Measurements from ENCODE around the gene DBF4B. TPM values are rescaled to one million over a fixed set of nuclear protein-coding genes. Genes with fewer than 3 reads are reported as not detected.
"Not testable (repeated sequence)": the region's sequence is repeated elsewhere in the genome, so short reads cannot be mapped to it uniquely, and the experiment has no call there.

The DBF4B gene
- total RNA-seq, 1 donor from 2014 or later = 17.9 TPM

GRCh38 chr17:44738214-44738906, 29.9 kb downstream of the DBF4B start:
- no peaks in the 10 kb centered on the region for H3K36me3 Mint-ChIP-seq
- no peak overlapping the region for H3K27ac Mint-ChIP-seq

GRCh38 chr17:44741316-44741715, 32.9 kb downstream of the DBF4B start:
- no peaks in the 10 kb centered on the region for H3K27me3 Mint-ChIP-seq (ENCODE audit: low read depth)
- DNase-seq (ENCODE audit: low spot score in 2 of 2, unreplicated experiment in 2 of 2) = no peak
- H3K27ac Mint-ChIP-seq = no peak overlapping the region
- H3K9me3 Mint-ChIP-seq = no peaks in the 10 kb centered on the region
- TF ChIP-seq, protein P1, sequence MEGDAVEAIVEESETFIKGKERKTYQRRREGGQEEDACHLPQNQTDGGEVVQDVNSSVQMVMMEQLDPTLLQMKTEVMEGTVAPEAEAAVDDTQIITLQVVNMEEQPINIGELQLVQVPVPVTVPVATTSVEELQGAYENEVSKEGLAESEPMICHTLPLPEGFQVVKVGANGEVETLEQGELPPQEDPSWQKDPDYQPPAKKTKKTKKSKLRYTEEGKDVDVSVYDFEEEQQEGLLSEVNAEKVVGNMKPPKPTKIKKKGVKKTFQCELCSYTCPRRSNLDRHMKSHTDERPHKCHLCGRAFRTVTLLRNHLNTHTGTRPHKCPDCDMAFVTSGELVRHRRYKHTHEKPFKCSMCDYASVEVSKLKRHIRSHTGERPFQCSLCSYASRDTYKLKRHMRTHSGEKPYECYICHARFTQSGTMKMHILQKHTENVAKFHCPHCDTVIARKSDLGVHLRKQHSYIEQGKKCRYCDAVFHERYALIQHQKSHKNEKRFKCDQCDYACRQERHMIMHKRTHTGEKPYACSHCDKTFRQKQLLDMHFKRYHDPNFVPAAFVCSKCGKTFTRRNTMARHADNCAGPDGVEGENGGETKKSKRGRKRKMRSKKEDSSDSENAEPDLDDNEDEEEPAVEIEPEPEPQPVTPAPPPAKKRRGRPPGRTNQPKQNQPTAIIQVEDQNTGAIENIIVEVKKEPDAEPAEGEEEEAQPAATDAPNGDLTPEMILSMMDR (IDR thresholded peaks at IDR 0.05; ENCODE audit: unreplicated experiment) = no peak
- H3K4me1 Mint-ChIP-seq = no peaks in the 10 kb centered on the region
- peaks cover 2% of the 10 kb centered on the region for H3K36me3 Mint-ChIP-seq
- no peak overlapping the region for H3K4me3 Mint-ChIP-seq

More at GRCh38 chr17:44738214-44738906, 29.9 kb downstream of the DBF4B start:
- DNase-seq (ENCODE audit: low spot score in 2 of 2, unreplicated experiment in 2 of 2) = no peak
- no peaks in the 10 kb centered on the region for H3K9me3 Mint-ChIP-seq
- H3K27me3 Mint-ChIP-seq (ENCODE audit: low read depth) = no peaks in the 10 kb centered on the region
- no peak overlapping the region for H3K4me3 Mint-ChIP-seq
- H3K4me1 Mint-ChIP-seq = no peaks in the 10 kb centered on the region
- TF ChIP-seq, protein P1 (IDR thresholded peaks at IDR 0.05; ENCODE audit: unreplicated experiment) = no peak

GRCh38 chr17:44745301-44745700, 36.8 kb downstream of the DBF4B start:
- peaks cover 6% of the 10 kb centered on the region for H3K4me1 Mint-ChIP-seq
- peaks cover 2% of the 10 kb centered on the region for H3K36me3 Mint-ChIP-seq
- no peak for DNase-seq (ENCODE audit: low spot score in 2 of 2, unreplicated experiment in 2 of 2)
- no peaks in the 10 kb centered on the region for H3K27me3 Mint-ChIP-seq (ENCODE audit: low read depth)
- no peak overlapping the region for H3K27ac Mint-ChIP-seq
- TF ChIP-seq, protein P1 (IDR thresholded peaks at IDR 0.05; ENCODE audit: unreplicated experiment) = no peak
- H3K4me3 Mint-ChIP-seq = no peak overlapping the region
- no peaks in the 10 kb centered on the region for H3K9me3 Mint-ChIP-seq

DNA sequence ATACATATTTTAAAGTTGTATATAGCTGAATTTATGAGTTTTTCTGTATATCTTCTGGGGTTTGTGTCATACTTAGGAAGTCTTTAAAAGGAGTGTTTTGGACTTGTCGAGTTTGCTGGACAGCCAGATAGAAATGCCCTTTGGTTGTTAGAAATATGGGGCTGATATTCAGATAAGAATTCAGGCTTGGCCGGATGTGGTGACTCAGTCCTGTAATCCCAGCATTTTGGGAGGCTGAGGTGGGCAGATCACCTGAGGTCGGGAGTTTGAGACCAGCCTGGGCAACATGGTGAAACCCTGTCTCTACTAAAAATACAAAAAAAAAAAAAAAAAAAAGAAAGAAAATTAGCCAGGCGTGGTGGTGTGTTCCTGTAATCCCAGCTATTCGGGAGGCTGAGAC, 37.3 kb downstream of the DBF4B start:
- not testable (repeated sequence) for H3K4me3 Mint-ChIP-seq; H3K4me1 Mint-ChIP-seq; H3K36me3 Mint-ChIP-seq; DNase-seq (ENCODE audit: low spot score in 2 of 2, unreplicated experiment in 2 of 2); H3K27ac Mint-ChIP-seq; H3K9me3 Mint-ChIP-seq; H3K27me3 Mint-ChIP-seq (ENCODE audit: low read depth)

DNA sequence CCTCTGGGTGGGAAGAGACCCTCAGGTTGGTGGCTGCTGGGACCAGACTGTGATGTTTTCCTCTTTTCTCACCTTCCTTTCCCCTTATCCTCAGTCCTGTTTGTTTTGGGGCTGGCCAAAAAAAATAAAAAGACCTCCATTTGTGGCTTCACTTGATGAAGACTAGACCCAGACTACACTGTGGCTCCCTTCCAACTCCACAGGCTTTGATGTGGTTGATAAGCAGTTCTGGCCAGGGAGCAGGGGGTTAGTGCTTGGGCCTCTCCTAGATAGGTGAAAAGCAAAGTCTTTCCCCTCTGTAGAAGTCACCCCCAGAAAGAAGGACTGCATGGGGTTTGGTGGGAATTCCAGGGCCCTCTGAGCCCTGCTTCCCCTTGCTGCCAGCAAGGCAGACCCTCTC, 39.1 kb downstream of the DBF4B start:
- peak overlapping the region; percentile 53 for H3K27ac Mint-ChIP-seq

More for the DNA sequence above, 39.1 kb downstream of the DBF4B start:
- Mint-ChIP-seq H3K4me1 (peaks cover 6% of the 10 kb centered on the region), H3K27me3 (ENCODE audit: low read depth) (no peaks in the 10 kb centered on the region), H3K9me3 (no peaks in the 10 kb centered on the region), H3K36me3 (peaks cover 6% of the 10 kb centered on the region), H3K4me3 (no peak overlapping the region)
- DNase-seq (ENCODE audit: low spot score in 2 of 2, unreplicated experiment in 2 of 2) = no peak
- TF ChIP-seq, protein P1 (IDR thresholded peaks at IDR 0.05; ENCODE audit: unreplicated experiment) = no peak
